ENCODE data around the gene NRF1.

NRF1 gene

DNA sequence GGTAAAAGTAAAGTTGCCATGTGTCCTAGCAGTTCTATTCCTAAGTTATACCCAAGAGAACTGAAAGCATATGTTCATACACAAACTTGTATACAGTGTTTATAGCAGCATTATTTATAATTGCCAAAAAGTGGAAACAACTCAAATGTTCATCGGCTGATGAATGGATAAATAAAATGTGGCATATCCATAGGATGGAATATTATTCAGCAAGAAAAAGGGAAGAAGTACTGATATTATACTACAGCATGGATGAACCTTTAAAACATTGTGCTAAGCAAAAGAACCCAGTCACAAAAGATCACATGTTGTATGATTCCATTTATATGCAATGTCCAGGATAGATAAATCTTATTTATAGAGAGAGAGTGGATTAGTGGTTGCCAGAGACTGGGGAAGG is 68.9 kb downstream of the NRF1 start:
- DNase-seq (ENCODE audit: low read depth, low spot score), result no peak

DNA sequence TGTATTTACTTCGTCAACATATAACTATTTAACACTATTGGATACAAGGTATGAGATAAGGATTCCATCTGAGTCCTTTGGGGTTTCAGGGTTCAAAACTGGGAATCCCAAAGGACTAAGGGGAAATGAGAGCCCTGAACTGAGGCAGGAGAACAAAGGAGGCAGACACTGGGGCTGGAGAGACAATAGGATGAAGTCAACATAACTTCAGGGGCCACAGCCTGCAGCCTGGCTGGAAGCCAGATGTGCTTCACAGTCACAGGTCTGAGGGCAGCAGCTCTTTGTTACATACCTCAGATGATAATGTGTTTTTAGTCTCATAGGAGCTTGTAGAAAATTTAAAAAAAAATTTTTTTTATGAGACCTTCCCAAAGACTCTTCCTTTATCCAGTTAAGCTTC is 73.3 kb downstream of the NRF1 start:
- peak; percentile 34 for DNase-seq (ENCODE audit: low read depth, low spot score)

DNA sequence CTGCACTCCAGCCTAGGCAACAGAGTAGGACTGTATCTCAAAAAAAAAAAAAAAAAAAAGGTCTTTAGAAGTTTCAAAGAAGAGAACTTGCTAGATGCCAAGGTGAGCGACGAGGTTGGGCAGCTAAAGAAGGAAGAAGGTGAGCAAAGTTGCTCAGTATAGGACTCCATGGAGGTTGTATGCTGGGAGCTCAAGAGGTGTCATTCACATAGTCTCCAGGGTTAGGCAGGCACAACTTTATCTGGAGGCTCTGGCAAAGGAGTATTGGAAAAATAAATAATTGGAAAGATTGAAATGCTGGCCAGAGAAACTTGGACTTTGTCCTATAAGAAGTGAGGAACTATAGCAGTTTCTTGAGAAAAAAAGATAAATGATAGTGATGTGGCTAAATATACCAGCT is 74.5 kb downstream of the NRF1 start:
- DNase-seq (ENCODE audit: low read depth, low spot score), result no peak

DNA sequence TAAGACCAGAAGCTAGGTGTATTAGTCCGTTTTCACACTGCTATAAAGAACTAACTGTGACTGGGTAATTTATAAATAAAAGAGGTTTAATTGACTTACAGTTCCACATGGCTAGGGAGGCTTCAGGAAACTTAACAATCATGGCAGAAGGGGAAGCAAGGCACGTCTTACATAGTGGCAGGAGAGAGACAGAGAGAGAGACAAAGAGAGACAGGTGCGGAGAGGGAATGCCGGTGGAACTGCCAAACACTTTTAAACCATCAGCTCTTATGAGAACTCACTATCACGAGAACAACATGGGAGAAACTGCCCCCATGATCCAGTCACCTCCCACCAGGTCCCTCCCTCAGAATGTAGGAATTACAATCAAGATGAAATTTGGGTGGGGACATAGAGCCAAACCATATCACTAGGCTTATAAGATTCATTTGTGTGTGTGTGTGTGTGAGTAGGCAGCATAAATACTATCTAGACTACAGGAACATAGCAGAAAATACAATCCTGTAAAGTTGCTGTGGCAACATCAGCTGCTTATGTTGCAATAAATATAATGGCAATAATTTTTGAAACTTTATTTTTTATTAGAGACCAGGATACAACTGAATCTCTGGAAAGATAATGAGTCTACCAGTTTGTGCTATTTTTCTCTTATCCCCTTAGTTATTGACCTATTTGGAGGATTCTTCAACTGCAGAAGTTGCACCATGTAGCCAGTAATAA is 77.1 kb downstream of the NRF1 start:
- DNase-seq (ENCODE audit: low read depth, low spot score), result no peak

DNA sequence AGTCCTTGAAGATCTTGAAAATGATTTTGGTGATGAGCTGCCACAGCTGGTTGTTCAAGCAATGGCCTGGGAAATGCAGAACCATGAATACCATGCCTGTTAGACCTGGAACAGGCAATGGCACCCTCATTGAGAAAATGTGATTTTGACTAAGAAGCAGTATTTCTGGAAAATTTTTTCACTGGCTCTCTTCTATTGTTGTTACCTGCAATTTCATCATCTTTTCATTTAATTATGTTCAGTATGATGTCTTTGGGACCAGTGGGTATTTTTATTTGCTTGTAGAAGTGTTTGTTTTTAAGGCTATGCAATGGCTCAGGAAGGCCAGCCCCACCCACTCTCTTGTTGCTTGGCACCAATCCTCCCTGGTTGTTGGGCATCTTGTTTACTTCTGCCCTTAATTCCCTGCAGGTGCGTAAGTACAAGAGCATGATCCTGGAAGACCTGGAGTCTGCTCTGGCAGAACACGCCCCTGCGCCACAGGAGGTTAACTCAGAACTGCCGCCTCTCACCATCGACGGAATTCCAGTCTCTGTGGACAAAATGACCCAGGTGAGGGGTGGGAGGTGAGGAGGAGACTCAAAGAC is 78.6 kb downstream of the NRF1 start:
- no peak for DNase-seq (ENCODE audit: low read depth, low spot score)

DNA sequence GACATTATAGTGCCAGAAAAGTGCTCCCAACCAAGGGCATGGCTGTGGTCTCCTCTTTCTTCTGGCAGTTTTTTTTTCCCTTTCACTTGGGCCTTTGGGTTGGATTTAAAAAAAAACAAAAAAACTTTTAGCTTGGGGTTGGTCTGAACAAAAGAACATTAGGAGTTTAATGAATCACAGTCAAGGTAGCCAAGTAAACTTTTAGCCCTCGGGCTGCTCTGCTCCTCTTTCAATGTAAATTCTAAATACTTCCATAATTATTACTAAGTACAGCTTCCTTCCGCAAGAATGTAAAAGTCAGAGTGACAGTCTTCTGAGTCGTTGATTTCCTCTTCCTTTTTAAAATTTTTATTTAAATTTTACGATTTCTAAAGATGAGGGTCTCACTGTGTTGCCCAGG is 79.2 kb downstream of the NRF1 start:
- DNase-seq (ENCODE audit: low read depth, low spot score), result peak; percentile 16

DNA sequence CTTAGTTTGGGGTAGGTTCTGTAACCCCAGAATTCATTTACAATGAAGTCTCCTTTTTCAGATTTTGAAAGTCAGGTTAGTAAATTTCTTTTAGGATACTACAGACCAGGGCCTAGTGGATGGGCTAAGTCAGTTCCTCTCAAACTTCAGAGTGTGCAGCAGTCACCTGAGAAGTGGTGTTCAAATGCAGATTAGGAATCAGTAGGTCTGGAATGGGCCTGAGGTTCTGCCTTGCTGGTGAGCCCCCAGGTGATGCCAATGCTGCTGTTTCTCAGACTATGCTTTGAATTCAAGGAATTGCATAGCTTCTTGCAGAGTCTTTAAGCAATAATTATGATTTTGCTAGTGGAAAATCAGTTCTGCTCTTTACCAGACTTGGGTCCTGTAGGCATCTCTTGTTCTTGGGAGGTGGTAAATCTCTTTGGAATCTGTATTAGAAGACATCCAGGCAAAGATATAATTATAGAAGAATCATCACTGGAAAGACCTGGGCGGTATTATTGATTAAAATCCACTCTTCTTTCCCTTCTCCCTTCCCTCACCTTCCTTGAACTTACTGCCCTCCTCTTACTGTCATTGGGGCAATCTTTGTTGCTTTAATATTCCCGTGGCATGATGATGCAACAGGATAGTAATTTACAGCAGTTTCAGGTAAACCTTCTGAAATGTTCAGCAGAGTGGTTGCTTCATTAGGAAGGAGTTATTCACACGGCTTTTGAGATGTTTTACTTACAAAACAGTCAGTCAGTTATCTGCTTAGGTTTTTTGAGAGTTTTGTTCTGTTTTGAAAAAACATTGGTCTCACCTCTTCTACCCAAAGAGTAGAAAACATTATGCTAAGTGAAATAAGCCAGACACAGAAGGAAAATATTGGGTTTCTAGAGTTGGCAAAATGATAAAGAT is 87.2 kb downstream of the NRF1 start:
- DNase-seq (ENCODE audit: low read depth, low spot score), result no peak

DNA sequence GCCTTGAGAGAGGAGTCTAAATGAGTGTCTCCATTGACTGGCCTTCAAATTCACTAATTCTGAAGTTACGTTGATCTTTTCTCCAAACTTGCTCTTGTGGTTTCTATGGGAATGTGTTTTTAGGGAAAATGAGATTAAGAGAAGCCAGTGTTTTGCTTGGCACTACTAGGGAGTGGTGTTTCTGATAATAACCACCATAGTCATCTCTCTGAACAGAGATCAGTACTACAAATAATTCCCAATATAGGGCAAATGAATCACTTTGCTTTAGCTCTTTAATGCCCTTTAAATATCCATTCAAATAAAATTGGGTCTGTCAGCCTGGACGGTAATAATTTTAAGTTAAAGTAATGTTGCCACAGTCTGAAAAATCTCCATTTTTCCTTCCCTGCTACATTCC is 90.8 kb downstream of the NRF1 start:
- peak; percentile 47 for DNase-seq (ENCODE audit: low read depth, low spot score)

DNA sequence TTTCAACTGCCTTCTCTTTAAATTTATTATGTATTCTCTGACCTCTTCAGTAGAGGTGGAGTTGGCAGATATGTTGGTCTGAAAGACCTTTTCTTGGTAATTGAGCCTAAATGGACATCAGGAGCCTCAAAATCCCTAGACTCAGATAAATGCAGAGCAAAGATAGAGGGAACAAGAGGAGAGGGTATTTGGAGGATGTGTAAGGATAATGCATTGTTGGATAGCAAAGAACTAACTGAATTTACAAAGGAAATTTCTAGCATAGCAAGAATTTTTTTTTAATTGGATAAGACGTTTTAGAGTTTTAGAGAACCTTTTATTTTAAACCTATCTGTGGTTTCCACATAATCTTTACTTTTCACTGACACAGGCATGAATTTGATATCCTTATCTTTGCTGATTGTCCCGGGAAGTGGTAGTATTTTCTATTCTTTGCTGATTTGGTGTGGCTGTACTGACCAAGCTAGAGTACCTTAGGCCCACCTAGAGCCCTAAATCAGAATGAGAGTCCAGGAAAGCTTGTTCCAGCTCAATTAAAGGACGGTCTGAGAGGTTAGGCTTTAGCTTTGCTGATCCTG is 91.3 kb downstream of the NRF1 start:
- DNase-seq (ENCODE audit: low read depth, low spot score), result no peak

DNA sequence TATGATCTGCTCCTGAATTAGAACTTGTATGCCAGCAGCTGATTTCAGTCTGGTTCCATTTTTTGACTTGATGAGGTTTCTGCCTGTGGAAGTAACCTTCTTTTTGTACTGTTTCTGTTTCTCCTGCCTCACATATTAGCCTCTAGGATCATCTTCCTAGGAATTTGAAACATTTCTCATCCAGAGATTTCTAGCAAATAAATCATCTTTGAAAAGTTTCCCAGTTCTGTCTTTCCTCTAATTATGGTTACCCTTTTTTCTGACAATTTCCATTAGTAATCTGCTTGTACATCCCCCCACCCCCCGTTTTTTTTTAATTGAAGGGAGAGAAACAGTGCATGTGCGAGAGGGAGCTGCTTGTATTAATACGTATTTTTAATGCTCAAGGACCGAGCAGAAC is 92.2 kb downstream of the NRF1 start:
- peak; percentile 7 for DNase-seq (ENCODE audit: low read depth, low spot score)

DNA sequence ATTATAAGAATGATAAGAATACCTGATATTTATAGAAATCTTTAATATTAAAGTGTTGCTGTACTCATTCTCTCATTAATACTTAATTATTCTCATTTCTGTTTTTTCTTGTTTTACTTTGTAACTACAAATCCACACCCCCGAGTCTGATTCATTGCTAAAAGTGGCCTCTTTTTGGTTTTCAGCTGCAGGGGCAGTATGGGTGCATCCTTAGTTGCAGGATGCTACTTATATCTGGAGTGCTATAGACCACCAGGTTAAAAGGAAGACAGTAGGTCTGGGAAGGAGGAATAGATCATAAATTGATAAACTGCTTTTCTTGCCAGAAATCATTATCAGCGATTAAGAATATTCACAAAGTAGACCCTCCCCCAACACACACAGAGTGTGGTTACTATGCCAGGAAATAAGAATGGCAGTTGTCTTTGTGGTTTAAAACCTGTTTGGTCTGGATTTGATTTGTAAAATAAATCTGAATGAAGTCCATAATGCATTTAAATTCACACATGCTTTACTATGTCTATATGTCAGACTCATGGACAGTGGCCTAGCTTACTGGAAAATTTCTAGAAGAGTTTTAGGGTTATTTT is 96.5 kb downstream of the NRF1 start:
- DNase-seq (ENCODE audit: low read depth, low spot score), result no peak

DNA sequence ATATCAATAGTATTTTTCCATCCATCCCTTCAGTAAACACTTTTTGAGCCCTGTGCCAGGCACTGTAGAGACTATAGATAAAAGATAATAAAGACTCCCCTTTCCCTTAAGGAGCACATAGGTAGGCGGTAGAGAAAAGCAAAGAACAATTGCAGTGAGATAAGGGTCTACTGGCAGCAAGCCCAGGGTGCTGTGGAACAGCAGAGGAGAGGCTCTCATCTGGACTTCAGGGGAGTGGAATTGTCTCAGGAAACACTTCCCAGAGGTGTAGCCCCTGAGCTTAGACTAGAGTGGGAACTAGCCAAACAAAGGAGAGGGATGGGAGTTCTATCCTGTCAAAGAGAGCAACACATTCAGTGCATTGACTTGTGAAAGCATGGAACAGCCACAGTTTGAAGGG is 102.0 kb downstream of the NRF1 start:
- DNase-seq (ENCODE audit: low read depth, low spot score), result no peak

DNA sequence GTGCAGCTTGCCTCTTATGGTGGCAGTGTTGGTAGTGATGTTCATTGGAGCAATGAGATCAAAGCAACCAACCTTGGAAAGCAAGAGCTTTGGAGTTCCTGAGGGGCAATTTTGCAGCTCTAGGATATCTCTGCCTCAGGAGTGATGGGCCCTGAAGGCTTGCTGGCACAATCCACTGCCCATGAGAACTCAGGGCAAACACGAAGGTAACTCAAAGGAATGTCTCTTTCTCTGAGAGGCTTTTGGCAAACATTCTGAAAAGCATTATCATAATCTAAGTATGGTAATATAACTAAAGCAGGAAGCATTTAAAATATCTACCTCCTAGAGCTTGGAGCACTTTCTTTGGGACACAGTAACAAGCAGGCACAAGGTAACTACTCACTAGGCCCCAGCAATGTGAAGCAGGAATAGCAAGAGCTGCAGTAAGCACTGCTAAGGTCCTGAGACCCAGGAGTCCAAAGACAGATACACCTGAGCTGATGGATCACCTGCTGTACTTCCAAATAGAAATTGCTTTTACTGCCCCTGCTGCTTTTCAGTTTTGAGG is 103.1 kb downstream of the NRF1 start:
- peak; percentile 40 for DNase-seq (ENCODE audit: low read depth, low spot score)

DNA sequence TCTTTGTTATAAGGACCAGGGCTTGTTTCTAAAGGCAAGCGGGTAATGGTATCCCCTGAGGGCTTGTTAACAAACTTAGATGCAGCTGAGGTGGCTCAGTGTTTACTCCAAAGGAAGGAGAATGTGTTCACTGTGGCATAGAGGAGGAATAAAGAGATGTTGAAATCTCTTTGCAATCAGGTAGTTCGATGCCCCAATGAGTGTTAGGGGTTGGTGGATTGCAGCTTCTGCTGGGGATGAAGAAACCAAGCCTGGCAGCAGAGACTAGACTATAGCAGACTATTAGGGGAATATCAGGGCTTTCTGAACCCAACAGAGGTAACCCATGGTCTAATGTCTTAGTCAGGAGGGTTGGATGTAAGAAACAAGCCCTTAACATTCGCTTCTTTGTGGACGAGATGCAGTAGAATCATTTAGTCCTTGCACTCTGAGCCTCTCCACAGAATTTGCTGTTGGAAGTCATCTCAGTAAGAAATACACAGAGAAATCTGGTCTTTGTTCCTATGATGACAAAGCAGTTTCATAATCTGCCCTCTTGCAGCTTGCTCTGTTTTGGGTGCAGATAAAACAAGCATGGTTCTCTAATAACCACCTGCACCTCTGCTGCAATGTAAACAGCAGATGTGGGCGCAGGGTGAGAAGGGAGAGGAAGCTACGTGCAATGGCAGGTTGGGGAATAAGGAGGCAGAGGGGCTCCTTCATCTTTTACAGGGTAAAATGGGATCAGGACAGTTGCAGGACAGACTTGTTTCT is 108.6 kb downstream of the NRF1 start:
- DNase-seq (ENCODE audit: low read depth, low spot score), result no peak

DNA sequence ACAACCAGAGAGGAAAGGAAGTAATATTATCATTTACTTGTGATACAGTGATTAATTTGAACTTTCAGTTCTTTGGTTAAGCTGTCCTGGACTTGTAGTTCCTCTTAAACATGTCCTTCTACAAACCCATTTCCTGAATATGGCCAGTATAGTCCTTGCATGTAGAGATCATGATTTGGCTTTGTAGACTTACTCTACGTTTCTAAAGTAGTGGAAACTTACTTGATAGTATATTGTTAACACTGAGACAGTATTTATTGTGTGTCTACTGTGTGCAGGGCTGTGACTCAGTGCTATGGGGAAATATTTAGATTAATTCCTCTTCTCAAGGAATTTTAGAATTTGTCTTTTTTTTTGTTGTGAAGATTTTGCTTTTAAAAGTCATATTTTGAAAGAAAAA is 109.5 kb downstream of the NRF1 start:
- no peak for DNase-seq (ENCODE audit: low read depth, low spot score)

DNA sequence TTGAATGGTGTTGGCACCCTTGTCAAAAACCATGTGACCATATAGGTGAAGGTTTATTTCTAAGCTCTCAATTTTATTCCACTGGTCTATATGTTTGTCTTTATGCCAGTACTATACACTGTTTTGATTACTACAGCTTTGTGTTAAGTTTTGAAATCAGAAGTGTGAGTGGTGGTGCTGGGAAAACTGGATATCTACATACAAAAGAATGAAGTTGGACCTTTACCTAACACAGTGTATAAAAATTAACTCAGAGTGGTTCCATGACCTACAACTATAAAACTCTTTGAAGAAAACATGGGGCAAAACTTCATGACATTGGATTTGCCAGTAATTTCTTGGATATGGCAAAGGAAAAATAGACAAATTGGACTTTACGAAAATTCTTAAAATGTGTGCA is 112.2 kb downstream of the NRF1 start:
- no peak for DNase-seq (ENCODE audit: low read depth, low spot score)

DNA sequence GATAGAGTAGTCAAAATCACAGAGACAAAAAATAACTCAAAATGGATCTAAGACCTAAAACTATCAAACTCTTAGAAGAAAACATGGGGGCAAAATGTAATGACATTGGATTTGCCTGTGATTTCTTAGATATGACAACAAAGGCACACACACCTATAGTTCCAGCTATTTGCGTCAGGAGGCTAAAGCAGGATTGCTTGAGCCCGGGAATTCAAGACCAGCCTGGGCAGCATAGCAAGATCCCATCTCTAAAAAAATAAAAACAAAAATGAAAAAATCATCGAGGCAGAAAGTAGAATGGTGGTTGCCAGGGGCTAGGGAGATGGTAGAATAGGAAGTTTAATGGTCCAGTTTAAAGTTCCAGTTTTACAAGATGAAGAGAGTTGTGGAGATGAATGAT is 113.3 kb downstream of the NRF1 start:
- no peak for DNase-seq (ENCODE audit: low read depth, low spot score)

DNA sequence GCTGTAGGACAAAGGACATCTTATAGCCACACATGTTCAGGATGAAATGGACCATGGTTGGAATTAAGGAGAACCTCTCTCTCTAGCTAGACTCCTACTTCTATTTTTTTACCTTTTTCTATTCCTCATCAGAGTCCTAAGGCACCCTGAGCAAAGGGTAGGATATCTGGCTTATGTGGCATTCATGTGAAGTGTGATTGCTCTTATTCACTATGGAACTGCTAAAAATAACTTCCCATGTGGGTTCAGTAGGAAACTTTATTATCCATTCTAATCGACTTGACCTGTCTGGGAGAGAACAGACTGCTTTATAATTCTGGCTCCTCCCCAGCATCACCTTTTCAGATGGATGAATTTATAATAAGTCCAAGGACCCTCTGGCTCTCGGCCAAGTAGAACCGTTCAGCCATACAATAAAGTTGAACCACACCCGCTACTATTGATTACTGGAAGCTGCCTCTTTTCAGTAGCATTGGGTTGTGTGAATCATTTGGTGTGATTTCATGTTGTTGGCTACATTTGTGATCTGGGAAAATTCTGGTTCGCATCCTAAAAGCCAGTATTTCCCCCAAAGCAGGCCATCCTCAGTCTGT is 117.5 kb downstream of the NRF1 start:
- no peak for DNase-seq (ENCODE audit: low read depth, low spot score)

DNA sequence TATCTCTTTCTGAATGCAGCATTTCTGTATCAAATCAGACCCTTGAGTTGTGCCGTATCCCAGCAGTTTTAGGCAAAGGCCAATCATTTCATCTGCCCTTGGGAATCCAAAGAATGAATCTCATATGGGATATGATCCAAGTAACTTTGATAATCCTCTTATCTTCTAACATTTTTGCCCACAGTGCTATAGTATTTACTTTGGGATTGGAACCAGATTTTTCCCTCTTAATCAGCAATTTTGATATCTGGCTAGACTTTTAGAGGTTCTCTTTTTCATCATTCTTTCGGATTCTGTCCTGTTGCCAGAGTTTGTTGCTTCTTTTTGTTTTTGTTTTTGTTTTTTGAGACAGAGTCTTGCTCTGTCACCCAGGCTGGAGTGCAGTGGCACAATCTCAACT is 118.0 kb downstream of the NRF1 start:
- DNase-seq (ENCODE audit: low read depth, low spot score), result no peak

DNA sequence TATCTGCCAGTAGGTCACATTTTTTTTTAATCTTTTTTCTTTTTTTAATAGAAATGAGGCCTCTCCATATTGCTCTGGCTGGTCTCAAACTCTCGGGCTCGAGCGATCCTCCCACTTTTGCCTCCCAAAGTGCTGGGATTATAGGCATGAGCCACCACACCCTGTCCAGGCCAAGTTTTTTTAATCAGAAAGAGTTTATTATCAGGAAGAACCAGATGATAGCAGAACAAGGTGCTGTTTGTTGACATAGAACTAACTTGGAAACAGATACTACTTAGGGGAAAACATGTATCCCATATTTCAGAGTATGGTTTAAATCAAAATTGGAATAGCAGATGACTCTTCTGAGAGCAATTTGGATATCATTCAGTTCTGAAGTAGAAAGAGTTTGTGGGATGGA is 118.6 kb downstream of the NRF1 start:
- no peak for DNase-seq (ENCODE audit: low read depth, low spot score)

DNA sequence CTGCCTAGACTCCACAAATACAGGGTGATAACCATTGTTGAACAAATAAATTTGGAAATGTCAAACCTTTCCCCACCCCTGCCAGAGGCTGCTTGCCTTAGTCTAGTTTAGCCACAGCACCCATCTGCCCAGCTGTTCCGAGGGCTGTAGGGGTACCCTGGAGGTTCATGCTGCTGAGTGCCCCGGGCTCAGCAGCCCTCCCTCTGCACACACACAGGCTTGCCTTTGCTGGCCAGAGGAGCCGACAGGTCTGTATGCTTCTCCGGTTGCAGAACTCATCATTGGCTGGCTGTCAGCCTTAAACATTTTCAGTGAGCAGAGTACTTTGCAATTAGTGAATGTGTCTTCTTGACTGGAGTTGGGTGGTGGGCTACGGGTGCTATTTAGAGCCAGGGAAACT is 122.9 kb downstream of the NRF1 start:
- DNase-seq (ENCODE audit: low read depth, low spot score), result no peak
